Stimulated activated CD4-positive, alpha-beta T cell treated with anti-CD3 and anti-CD28 coated beads, Interleukin-15, amount 100 ng/mL, for 24 hours (primary cell): ENCODE results near the gene GRP.
"Not testable (repeated sequence)": the region's sequence is repeated elsewhere in the genome, so short reads cannot be mapped to it uniquely, and the experiment has no call there.

Experiments used
- DNase-seq: peaks from one replicate; pipeline ENCODE4 v3.0.0-alpha.2; 2020

Gene GRP

GRCh38 chr18:59229701-59230443 lies 9.9 kb downstream of the GRP start:
- DNase-seq, result peak; percentile 8

GRCh38 chr18:59231114-59231513 lies 11.2 kb downstream of the GRP start:
- DNase-seq, result no peak

GRCh38 chr18:59231877-59232276 lies 11.9 kb downstream of the GRP start:
- no peak for DNase-seq

GRCh38 chr18:59232309-59233016 lies 12.5 kb downstream of the GRP start:
- no peak for DNase-seq

GRCh38 chr18:59233017-59233410 lies 13.1 kb downstream of the GRP start:
- DNase-seq, result no peak

GRCh38 chr18:59238385-59238784 lies 18.4 kb downstream of the GRP start:
- no peak for DNase-seq

- DNase-seq, result no peak
Measured at GRCh38 chr18:59239642-59240041, 19.7 kb downstream of the GRP start.

- no peak for DNase-seq
Measured at GRCh38 chr18:59242906-59243305, 22.9 kb downstream of the GRP start.

GRCh38 chr18:59246796-59247195 lies 26.8 kb downstream of the GRP start:
- no peak for DNase-seq

- peak; percentile 48 for DNase-seq
Measured at GRCh38 chr18:59249199-59249774, 29.3 kb downstream of the GRP start.

- DNase-seq, result not testable (repeated sequence)
Measured at GRCh38 chr18:59255491-59255890, 35.5 kb downstream of the GRP start.

- not testable (repeated sequence) for DNase-seq
Measured at GRCh38 chr18:59261842-59262241, 41.9 kb downstream of the GRP start.

- not testable (repeated sequence) for DNase-seq
Measured at GRCh38 chr18:59262243-59262642, 42.3 kb downstream of the GRP start.

GRCh38 chr18:59263661-59264060 lies 43.7 kb downstream of the GRP start:
- no peak for DNase-seq

- DNase-seq, result no peak
Measured at GRCh38 chr18:59264121-59264571, 44.2 kb downstream of the GRP start.

GRCh38 chr18:59264651-59265245 lies 44.8 kb downstream of the GRP start:
- no peak for DNase-seq

GRCh38 chr18:59265246-59265973 lies 45.5 kb downstream of the GRP start:
- DNase-seq, result peak; percentile 75

GRCh38 chr18:59265974-59266369 lies 46.0 kb downstream of the GRP start:
- DNase-seq, result no peak

- DNase-seq, result no peak
Measured at GRCh38 chr18:59266459-59266858, 46.5 kb downstream of the GRP start.

- no peak for DNase-seq
Measured at GRCh38 chr18:59266886-59267502, 47.0 kb downstream of the GRP start.

GRCh38 chr18:59267503-59268126 lies 47.7 kb downstream of the GRP start:
- DNase-seq, result no peak
